ENCODE data around the gene TTC16. TPM values are rescaled to one million over a fixed set of nuclear protein-coding genes. Genes with fewer than 3 reads are reported as not detected.

The TTC16 gene
- total and polyA plus RNA-seq, 12 donors: under 0.01 to 1.0 (median 0.32) TPM; not detected in 2

GRCh38 chr9:127738666-127739065 is 22.8 kb downstream of the TTC16 start:
- no peaks in the 10 kb centered on the region for H3K9me3 ChIP-seq (replicated peaks in 1 of 3)
- H3K27me3 ChIP-seq: no peaks in the 10 kb centered on the region
- no peak overlapping the region for H3K4me3 ChIP-seq
- peaks cover 6 to 29% of the 10 kb centered on the region in 2 donors for H3K4me1 ChIP-seq (replicated peaks in 1 of 2)
- WGBS, 4 donors: 77 to 88% (median 84%) methylated on average over 5 to 13 of the region's 13 CpGs
- H3K36me3 ChIP-seq (replicated peaks in 1 of 2): no peaks in the 10 kb centered on the region
- no peak for TF ChIP-seq POLR2A (IDR thresholded peaks at IDR 0.05)
- TF ChIP-seq, protein P1, sequence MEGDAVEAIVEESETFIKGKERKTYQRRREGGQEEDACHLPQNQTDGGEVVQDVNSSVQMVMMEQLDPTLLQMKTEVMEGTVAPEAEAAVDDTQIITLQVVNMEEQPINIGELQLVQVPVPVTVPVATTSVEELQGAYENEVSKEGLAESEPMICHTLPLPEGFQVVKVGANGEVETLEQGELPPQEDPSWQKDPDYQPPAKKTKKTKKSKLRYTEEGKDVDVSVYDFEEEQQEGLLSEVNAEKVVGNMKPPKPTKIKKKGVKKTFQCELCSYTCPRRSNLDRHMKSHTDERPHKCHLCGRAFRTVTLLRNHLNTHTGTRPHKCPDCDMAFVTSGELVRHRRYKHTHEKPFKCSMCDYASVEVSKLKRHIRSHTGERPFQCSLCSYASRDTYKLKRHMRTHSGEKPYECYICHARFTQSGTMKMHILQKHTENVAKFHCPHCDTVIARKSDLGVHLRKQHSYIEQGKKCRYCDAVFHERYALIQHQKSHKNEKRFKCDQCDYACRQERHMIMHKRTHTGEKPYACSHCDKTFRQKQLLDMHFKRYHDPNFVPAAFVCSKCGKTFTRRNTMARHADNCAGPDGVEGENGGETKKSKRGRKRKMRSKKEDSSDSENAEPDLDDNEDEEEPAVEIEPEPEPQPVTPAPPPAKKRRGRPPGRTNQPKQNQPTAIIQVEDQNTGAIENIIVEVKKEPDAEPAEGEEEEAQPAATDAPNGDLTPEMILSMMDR (IDR thresholded peaks at IDR 0.05): no peak
- no peak for DNase-seq
- intact Hi-C loops (cut with DNase I): loop anchor here (5.0 to 10.0 kb wide), 2 partner anchors 184 to 234 kb away; no protein-coding TSS in a partner anchor
- H3K27ac ChIP-seq: no peak overlapping the region

DNA sequence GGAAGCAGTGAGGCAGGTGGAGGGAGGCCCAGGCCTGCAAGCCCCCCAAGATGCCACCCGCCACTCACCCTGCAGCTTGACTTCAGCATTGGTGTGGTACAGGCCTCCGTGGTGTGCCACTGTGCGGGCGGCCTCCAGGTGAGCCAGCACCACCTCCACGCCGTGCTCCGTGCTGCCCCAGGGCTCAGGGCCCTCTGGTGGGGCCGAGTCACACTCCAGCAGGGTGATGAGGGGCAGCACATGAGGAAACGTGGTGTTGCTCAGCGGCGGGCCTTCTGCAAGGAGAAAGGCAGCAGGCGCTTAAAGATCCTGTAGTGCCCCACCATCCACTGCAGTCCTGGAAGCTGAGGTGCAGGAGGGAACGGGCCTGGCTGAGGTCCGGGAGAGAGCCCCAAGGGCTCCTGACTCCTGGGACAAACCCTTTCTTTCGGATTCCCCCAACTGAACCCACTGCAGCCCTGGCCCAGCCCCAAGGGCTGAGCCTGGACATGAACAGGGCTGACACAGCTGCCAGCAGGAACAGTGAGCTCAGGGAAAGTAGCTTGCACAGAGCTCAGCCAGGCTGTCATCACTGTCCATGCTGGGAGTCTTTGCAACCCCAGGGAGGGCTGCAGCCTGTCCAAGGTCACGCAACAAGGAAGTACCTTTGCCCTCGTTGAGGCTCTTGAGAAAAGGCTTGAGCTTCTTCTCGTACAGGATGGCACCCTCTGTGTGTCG is 23.9 kb downstream of the TTC16 start:
- intact Hi-C loops (cut with DNase I): loop anchor here (5.0 to 10.0 kb wide), 4 partner anchors 43 to 235 kb away; no protein-coding TSS in a partner anchor
- Histone ChIP-seq H3K9me3 (replicated peaks in 1 of 3) (no peaks in the 10 kb centered on the region), H3K36me3 (replicated peaks in 1 of 2) (no peaks in the 10 kb centered on the region), H3K27me3 (no peaks in the 10 kb centered on the region), H3K4me1 (replicated peaks in 1 of 2) (peaks cover 0 to 21% of the 10 kb centered on the region in 2 donors), H3K27ac (peak overlapping the region in 2 of 5 donors; percentile 65 to 71), H3K4me3 (no peak overlapping the region)
- DNase-seq: no peak
- TF ChIP-seq, protein P1 (IDR thresholded peaks at IDR 0.05): no peak
- no peak for TF ChIP-seq POLR2A (IDR thresholded peaks at IDR 0.05)
- WGBS, 4 donors: 59 to 81% (median 78%) methylated on average over 7 to 19 of the region's 19 CpGs

GRCh38 chr9:127741831-127742434 is 26.1 kb downstream of the TTC16 start:
- peaks cover 0 to 21% of the 10 kb centered on the region in 2 donors for H3K4me1 ChIP-seq (replicated peaks in 1 of 2)
- peak overlapping the region in 2 of 4 donors; percentile 4 to 48 for H3K4me3 ChIP-seq
- peak overlapping the region in 2 of 5 donors; percentile 65 to 77 for H3K27ac ChIP-seq
- no peaks in the 10 kb centered on the region for H3K27me3 ChIP-seq
- H3K36me3 ChIP-seq (replicated peaks in 1 of 2): peaks cover 0 to 3% of the 10 kb centered on the region in 2 donors
- intact Hi-C loops (cut with DNase I): loop anchor here (5.0 kb wide), 2 partner anchors 40 to 130 kb away; no protein-coding TSS in a partner anchor
- TF ChIP-seq POLR2A (IDR thresholded peaks at IDR 0.05): no peak
- TF ChIP-seq, protein P1 (IDR thresholded peaks at IDR 0.05): no peak
- peak; percentile 85 to 97 (median 90) for DNase-seq
- no peaks in the 10 kb centered on the region for H3K9me3 ChIP-seq (replicated peaks in 1 of 3)
- 35 to 47% (median 43%) methylated on average over 31 to 38 of the region's 38 CpGs for WGBS, 4 donors

DNA sequence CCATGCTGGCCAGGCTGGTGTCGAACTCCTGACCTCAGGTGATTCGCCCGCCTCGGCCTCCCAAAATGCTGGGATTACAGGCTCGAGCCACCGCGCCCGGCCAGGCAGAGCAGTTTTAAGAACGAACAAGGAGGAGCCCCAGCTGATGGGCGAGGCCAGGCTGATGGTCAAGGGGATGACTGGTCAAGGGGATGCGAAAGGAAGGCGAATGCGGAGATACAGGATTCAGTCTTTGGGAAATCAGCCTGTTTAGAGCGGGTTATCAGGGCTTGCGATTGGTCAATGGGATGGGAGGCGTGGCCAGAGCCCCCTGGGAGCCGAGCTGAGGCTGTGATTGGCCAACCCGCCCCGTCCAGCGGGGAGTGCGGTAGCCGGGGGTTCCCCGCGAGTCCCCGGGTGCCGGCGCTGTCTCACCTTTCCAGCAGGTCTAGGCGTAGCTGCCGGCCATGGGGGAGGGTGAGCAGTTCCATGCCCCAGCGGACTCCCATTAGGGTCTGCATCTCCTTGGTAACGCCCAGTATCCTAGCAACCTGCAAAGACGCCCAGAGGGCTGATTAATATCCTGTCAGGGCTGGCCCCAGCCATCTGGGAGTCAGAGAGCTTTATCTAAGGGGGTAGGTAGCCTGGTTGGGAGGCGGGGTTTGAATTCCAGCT is 26.7 kb downstream of the TTC16 start:
- WGBS, 4 donors: 20 to 57% (median 37%) methylated on average over 8 to 33 of the region's 33 CpGs
- no peaks in the 10 kb centered on the region for H3K27me3 ChIP-seq
- peak overlapping the region in 2 of 4 donors; percentile 4 to 48 for H3K4me3 ChIP-seq
- no peaks in the 10 kb centered on the region for H3K9me3 ChIP-seq (replicated peaks in 1 of 3)
- intact Hi-C loops (cut with DNase I): loop anchor here (5.0 kb wide), 2 partner anchors 40 to 130 kb away; no protein-coding TSS in a partner anchor
- H3K27ac ChIP-seq: peak overlapping the region in 2 of 5 donors; percentile 65 to 77
- peaks cover 0 to 21% of the 10 kb centered on the region in 2 donors for H3K4me1 ChIP-seq (replicated peaks in 1 of 2)
- DNase-seq: peak in 6 of 7 donors; percentile 46 to 87 (median 52)
- H3K36me3 ChIP-seq (replicated peaks in 1 of 2): peaks cover 0 to 5% of the 10 kb centered on the region in 2 donors
- TF ChIP-seq, protein P1 (IDR thresholded peaks at IDR 0.05): no peak
- no peak for TF ChIP-seq POLR2A (IDR thresholded peaks at IDR 0.05)
